ENCODE measurements around the gene ACTRT3.

Gene ACTRT3

DNA sequence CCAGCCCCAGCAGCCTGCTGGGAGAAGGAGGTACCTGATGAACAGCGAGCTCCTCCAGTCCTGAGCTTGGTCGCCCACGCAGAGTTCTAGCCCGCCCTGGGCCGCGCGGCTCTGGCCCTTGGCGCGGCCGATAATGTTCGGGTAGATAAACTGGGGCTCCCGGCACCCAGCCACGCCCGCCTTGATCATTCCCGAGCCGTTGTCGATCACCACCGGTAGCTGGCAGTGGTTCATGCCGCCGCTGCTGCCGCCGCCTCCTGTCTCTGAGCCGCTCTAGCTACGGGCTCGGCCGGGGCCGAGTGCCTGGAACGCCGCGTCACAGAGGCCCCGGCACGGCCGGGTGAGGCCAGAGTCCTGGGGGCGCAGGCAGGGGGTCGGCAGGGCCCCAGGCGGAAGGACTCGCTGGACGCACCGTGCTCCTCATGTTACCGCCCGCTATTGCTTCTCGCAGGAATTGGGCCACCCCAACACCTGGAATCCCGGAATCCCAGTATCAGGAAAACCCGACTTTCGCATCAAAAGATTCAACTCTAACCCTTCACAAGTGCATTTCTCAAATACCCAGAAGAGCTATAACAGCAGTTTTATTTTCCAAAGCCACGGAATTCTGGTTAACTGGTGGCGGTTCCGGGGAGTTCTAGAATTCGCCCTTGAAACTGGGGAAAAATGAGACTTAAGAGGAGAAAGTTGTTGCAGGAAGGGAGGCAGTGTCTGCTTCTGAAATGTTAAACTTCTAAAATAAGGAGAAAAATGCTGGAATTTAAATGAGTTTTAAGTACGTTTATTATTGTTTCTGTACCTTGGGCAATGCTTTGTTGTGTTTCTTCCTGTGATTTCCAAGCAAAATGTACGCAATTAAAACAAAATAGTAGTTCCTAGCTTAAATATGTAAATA is at the start of gene ACTRT3:
TSS of gene ACTRT3 (minus strand) at position 275 of the 895 bp plus-strand sequence. CDS start at position 234, 41 bp downstream.
- Histone ChIP-seq H3K36me3 (ENCODE audit: control insufficient read depth, insufficient read depth, low read length) (peaks cover 3% of the 10 kb centered on the region), H3K4me1 (ENCODE audit: control insufficient read depth, insufficient read depth, low read length) (peaks cover 7% of the 10 kb centered on the region), H3K9ac (ENCODE audit: low read length) (peak within 1 kb of the TSS; percentile 32), H3K27ac (ENCODE audit: low read depth, low read length) (peak within 1 kb of the TSS; percentile 35; the same call in 1 of the 2 replicates), H3K27me3 (ENCODE audit: control insufficient read depth, insufficient read depth, low read length) (no peaks in the 10 kb centered on the region), H3K4me3 (ENCODE audit: low read depth, low read length) (peak within 1 kb of the TSS; percentile 70), H3K9me3 (ENCODE audit: control insufficient read depth, insufficient read depth, low read depth, low read length) (no peaks in the 10 kb centered on the region)

DNA sequence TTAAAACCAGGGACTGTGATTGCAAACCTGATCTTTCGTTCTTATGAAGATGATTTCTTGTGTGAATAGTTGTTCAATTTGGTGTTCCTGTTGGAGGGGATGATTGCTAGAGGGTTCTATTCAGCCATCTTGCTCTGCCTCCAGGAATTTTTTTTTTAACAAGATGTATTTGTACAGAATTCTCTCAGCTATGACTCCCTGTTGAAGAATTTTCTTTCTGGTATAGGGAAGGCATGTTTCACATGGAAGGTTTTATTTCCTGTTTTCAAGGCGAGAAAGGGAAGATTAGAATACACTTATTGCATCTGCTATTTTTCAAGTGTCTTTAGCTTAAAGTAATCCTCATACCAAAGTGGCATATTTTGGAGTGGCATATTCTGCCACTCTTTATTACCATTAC is 49.0 kb upstream of the ACTRT3 start:
- Histone ChIP-seq H3K4me3 (ENCODE audit: low read depth, low read length) (no peak overlapping the region), H3K9me3 (ENCODE audit: control insufficient read depth, insufficient read depth, low read depth, low read length) (peaks cover 8% of the 10 kb centered on the region), H3K4me1 (ENCODE audit: control insufficient read depth, insufficient read depth, low read length) (peaks cover 1% of the 10 kb centered on the region), H3K27me3 (ENCODE audit: control insufficient read depth, insufficient read depth, low read length) (peaks cover 4% of the 10 kb centered on the region; the same call in 1 of the 2 replicates), H3K9ac (ENCODE audit: low read length) (no peak overlapping the region), H3K27ac (ENCODE audit: low read depth, low read length) (no peak overlapping the region), H3K36me3 (ENCODE audit: control insufficient read depth, insufficient read depth, low read length) (no peaks in the 10 kb centered on the region)

DNA sequence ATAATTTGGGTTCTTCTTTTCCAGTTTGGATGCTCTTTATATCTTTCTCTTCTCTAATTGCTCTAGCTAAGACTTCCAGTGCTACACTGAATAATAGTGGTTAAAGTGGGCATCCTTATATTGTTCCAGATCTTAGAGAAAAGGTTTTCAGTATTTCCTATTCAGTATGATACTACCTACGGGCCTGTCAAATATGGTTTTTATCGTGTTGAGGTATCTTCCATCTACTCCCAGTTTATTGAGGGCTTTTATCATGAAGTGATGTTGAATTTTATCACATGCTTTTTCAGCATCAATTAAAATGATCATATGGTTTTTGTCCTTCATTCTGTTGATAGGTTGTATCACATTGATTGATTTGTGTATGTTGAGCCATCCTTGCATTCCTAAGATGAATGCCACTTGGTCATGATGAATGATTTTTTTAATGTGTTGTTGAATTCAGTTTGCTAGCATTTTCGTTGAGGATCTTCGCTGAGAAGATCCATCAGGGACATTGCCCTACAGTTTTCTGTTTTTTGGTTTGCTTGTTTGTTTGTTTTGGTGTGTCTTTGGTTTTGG is 46.3 kb upstream of the ACTRT3 start:
- Histone ChIP-seq H3K27ac (ENCODE audit: low read depth, low read length) (no peak overlapping the region), H3K9me3 (ENCODE audit: control insufficient read depth, insufficient read depth, low read depth, low read length) (peaks cover 8% of the 10 kb centered on the region), H3K27me3 (ENCODE audit: control insufficient read depth, insufficient read depth, low read length) (peaks cover 4% of the 10 kb centered on the region; the same call in 1 of the 2 replicates), H3K4me3 (ENCODE audit: low read depth, low read length) (no peak overlapping the region), H3K36me3 (ENCODE audit: control insufficient read depth, insufficient read depth, low read length) (no peaks in the 10 kb centered on the region), H3K4me1 (ENCODE audit: control insufficient read depth, insufficient read depth, low read length) (peaks cover 5% of the 10 kb centered on the region), H3K9ac (ENCODE audit: low read length) (no peak overlapping the region)

DNA sequence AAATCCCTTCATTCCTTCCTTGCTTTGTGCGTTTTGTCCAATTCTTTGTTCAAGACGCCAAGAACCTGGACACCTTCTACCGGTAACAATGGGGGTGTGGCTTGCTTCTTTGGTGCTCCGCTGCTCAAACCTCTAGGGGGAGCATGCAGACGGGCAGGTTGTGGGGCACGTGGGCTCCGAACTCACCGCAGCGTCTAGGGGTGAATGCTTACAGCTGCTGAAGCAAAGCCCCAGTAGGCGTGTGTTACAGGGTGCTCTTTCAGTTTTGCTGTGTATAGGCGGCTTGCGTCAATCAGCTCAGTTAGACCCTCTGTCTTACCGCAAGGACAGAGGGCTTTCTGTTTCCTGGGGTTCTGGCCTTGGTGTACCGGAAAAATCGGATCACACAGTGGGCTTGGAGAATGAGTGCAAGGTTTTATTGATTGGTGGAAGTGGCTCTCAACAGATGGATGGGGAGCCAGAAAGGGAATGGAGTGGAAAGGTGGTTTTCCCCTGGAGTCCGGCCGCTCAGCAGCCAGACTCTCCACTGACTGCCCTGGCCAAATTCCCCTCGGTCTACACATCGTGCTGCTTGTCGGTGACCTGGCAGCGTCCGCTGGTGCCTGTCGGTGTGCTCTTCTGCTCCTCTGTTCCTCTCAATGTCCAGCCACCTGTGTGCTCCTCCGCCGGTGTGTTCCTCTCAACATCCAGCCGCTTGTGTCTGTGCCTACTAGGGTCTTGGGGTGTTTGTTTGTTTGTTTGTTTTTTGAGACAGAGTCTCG is 44.6 kb upstream of the ACTRT3 start:
- Histone ChIP-seq H3K9me3 (ENCODE audit: control insufficient read depth, insufficient read depth, low read depth, low read length) (peaks cover 8% of the 10 kb centered on the region), H3K36me3 (ENCODE audit: control insufficient read depth, insufficient read depth, low read length) (no peaks in the 10 kb centered on the region), H3K9ac (ENCODE audit: low read length) (peak overlapping the region; percentile 46), H3K27ac (ENCODE audit: low read depth, low read length) (no peak overlapping the region), H3K27me3 (ENCODE audit: control insufficient read depth, insufficient read depth, low read length) (peaks cover 4% of the 10 kb centered on the region; the same call in 1 of the 2 replicates), H3K4me1 (ENCODE audit: control insufficient read depth, insufficient read depth, low read length) (peaks cover 5% of the 10 kb centered on the region), H3K4me3 (ENCODE audit: low read depth, low read length) (peak overlapping the region; percentile 71; the same call in 1 of the 2 replicates)

DNA sequence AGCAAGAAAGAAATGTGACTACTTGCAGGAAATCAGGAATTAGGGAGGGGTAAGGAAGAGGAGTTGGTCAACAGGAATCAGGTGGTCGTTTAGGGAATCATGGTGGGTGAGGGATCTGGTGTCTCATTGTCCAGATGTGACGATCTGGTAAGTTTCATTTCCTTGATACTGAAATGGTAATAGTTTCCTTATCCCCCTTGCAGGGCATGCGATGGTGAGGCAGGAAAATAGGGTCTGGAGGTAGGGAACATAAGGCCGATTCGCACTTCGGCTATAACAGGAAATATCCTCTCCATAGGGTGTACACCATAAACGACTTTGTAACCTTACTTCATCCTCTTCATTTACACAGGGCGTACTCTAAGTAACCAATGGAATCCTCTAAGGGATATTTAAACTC is 43.9 kb upstream of the ACTRT3 start:
- H3K4me3 ChIP-seq (ENCODE audit: low read depth, low read length) = peak overlapping the region; percentile 71
- H3K27ac ChIP-seq (ENCODE audit: low read depth, low read length) = no peak overlapping the region
- H3K36me3 ChIP-seq (ENCODE audit: control insufficient read depth, insufficient read depth, low read length) = no peaks in the 10 kb centered on the region
- peaks cover 8% of the 10 kb centered on the region for H3K9me3 ChIP-seq (ENCODE audit: control insufficient read depth, insufficient read depth, low read depth, low read length)
- H3K9ac ChIP-seq (ENCODE audit: low read length) = peak overlapping the region; percentile 10
- H3K4me1 ChIP-seq (ENCODE audit: control insufficient read depth, insufficient read depth, low read length) = peaks cover 5% of the 10 kb centered on the region
- peaks cover 4% of the 10 kb centered on the region; the same call in 1 of the 2 replicates for H3K27me3 ChIP-seq (ENCODE audit: control insufficient read depth, insufficient read depth, low read length)

DNA sequence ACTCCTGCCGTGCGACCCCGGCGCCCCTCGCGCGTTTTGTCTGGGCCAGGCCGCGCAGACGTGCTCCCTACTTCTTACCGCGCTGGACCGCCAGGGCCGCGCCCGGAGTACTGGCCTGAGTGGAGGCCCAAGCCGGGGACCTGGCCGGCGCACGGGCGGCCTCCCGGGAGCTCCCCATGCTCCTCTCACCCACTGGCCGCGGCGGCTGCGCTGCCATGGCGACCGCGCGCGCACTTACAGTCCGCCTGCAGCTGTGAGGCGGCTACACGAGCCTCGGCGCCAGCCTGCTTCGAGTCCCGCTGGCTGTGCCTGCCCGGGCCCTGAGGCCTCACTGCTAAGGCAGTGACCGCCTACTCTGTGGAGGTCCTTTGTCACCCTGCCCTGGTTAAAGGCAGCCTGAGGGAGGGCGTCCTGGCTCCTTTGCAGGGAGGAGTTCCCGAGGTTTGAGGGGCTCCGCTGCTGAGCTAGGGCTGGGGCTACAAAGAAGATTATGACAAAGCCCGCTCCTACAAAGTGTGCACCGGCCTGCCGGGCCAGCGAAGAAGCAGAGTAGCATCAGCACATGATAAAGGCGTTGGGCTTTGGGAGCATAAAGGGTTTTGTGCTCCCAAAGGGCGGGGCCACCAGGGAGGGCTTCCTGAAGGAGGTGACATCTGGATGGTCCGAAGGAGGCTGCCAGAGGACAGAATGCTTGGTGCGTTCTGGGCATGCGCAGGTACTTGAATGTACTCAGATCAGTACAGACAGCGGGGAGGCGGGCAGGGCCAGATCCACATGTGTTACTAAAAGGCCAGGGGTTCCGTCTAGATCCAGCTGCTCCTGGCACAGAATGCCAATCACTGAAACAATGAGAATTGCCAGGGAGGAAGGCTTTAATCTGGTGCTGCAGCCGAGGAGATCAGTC is 43.2 kb upstream of the ACTRT3 start, which contains the start of the genes LRRC34 and LRRIQ4:
TSS of gene LRRC34 (minus strand) at position 573 of the 904 bp plus-strand sequence. CDS start at position 217, 356 bp downstream.
TSS of gene LRRIQ4 (plus strand) at position 539 of the 904 bp plus-strand sequence. CDS start 9,052 bp downstream, outside the sequence.
- H3K9ac ChIP-seq (ENCODE audit: low read length) = peak within 1 kb of the TSS; percentile 49

DNA sequence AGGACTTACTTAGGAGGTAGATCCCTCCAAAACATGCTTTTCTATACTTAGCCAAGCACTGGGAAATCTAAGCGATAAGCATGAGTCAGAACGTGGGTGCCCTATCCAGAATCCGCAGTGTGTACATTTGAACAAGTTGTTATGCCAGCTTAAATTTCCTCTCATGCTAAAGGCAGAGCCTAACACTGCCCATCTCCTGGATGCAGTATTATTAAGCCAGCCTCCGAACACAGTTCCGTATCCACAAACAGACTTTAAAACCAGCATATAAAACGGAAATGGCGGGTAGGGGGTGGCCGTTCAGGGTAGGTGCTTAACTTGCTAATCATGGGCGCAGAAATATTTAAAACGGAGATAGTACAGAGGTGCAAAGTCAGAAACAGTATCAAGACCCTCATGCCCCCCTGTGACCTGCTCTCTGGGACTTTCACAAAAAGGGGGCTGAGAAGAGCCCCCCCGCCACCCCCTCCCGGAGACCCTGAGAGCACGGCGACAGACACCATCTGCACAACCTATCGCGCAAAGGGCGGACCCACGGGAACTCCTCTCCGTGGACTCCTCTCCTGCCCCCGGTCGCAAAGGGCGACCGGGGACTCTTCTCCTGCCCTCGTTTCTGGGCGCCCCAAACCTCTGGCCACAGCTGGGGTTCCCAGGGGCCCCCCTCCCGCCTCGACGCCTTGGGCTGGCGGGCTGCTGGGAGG is 42.4 kb upstream of the ACTRT3 start:
- Histone ChIP-seq H3K4me1 (ENCODE audit: control insufficient read depth, insufficient read depth, low read length) (peaks cover 5% of the 10 kb centered on the region), H3K9me3 (ENCODE audit: control insufficient read depth, insufficient read depth, low read depth, low read length) (peaks cover 8% of the 10 kb centered on the region), H3K4me3 (ENCODE audit: low read depth, low read length) (peak overlapping the region; percentile 71), H3K36me3 (ENCODE audit: control insufficient read depth, insufficient read depth, low read length) (peaks cover 4% of the 10 kb centered on the region; the same call in 1 of the 2 replicates), H3K9ac (ENCODE audit: low read length) (peak overlapping the region; percentile 49), H3K27ac (ENCODE audit: low read depth, low read length) (peak overlapping the region; percentile 21; the same call in 1 of the 2 replicates), H3K27me3 (ENCODE audit: control insufficient read depth, insufficient read depth, low read length) (peaks cover 4% of the 10 kb centered on the region; the same call in 1 of the 2 replicates)

More for the DNA sequence above, 43.2 kb upstream of the ACTRT3 start, which contains the start of the genes LRRC34 and LRRIQ4:
- Histone ChIP-seq H3K36me3 (ENCODE audit: control insufficient read depth, insufficient read depth, low read length) (no peaks in the 10 kb centered on the region), H3K4me3 (ENCODE audit: low read depth, low read length) (peak within 1 kb of the TSS; percentile 71), H3K27ac (ENCODE audit: low read depth, low read length) (peak within 1 kb of the TSS; percentile 21; the same call in 1 of the 2 replicates), H3K9me3 (ENCODE audit: control insufficient read depth, insufficient read depth, low read depth, low read length) (peaks cover 8% of the 10 kb centered on the region), H3K27me3 (ENCODE audit: control insufficient read depth, insufficient read depth, low read length) (peaks cover 4% of the 10 kb centered on the region; the same call in 1 of the 2 replicates), H3K4me1 (ENCODE audit: control insufficient read depth, insufficient read depth, low read length) (peaks cover 5% of the 10 kb centered on the region)

DNA sequence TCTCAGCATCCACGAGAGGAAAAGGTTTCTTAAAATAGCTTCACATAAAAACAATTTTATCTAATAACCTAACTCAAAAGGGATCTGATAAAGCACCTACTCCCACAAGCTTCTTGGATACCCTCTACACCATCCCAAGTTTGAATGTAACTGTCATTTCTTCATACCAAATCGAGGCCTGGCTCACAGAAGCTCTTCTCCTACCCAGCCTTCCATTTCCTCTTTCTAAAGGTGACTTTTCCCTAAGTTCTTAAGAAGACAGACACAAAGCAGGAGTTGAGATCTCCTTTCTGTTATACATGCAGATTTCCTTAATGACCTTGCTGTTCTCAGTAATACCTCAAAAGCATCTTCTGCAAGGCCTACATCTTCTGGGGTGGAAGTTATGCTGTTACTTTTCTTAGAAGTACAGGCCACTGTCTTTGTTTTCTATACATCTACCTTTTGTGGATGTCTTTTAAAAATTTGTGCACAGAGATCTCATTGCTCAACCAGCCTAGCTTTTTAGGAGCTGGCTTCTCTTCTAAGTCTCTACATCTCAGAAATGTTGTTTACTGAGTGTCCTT is 40.0 kb upstream of the ACTRT3 start:
- Histone ChIP-seq H3K27ac (ENCODE audit: low read depth, low read length) (no peak overlapping the region), H3K27me3 (ENCODE audit: control insufficient read depth, insufficient read depth, low read length) (peaks cover 4% of the 10 kb centered on the region; the same call in 1 of the 2 replicates), H3K36me3 (ENCODE audit: control insufficient read depth, insufficient read depth, low read length) (peaks cover 4% of the 10 kb centered on the region; the same call in 1 of the 2 replicates), H3K4me1 (ENCODE audit: control insufficient read depth, insufficient read depth, low read length) (peaks cover 5% of the 10 kb centered on the region), H3K9me3 (ENCODE audit: control insufficient read depth, insufficient read depth, low read depth, low read length) (no peaks in the 10 kb centered on the region), H3K4me3 (ENCODE audit: low read depth, low read length) (no peak overlapping the region), H3K9ac (ENCODE audit: low read length) (no peak overlapping the region)

DNA sequence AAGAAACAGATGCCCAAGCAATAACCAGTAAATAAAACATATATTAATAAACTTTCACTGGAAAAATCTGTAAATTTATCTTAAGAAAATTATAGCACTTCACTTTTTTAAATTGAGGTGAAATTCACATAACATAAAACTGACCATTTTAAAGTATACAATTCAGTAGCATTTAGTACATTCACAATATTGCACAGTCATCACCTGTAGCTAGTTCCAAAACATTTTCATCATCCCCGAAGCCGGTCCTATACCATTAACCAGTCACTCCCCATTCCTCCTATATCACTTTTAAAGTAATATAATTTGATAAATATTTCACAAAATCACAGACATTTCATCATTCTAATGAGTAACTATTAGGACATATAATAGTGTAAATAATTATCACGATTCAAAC is 35.3 kb upstream of the ACTRT3 start:
- H3K4me3 ChIP-seq (ENCODE audit: low read depth, low read length) = no peak overlapping the region
- H3K4me1 ChIP-seq (ENCODE audit: control insufficient read depth, insufficient read depth, low read length) = no peaks in the 10 kb centered on the region
- H3K27ac ChIP-seq (ENCODE audit: low read depth, low read length) = no peak overlapping the region
- no peaks in the 10 kb centered on the region for H3K27me3 ChIP-seq (ENCODE audit: control insufficient read depth, insufficient read depth, low read length)
- no peaks in the 10 kb centered on the region for H3K9me3 ChIP-seq (ENCODE audit: control insufficient read depth, insufficient read depth, low read depth, low read length)
- no peak overlapping the region for H3K9ac ChIP-seq (ENCODE audit: low read length)
- H3K36me3 ChIP-seq (ENCODE audit: control insufficient read depth, insufficient read depth, low read length) = peaks cover 26% of the 10 kb centered on the region
